ENCODE data around the gene NTN4.
"Not testable (repeated sequence)": the region's sequence is repeated elsewhere in the genome, so short reads cannot be mapped to it uniquely, and the experiment has no call there.

NTN4 gene

GRCh38 chr12:95746062-95746461 lies 44.5 kb downstream of the NTN4 start:
- DNase-seq = not testable (repeated sequence)

DNA sequence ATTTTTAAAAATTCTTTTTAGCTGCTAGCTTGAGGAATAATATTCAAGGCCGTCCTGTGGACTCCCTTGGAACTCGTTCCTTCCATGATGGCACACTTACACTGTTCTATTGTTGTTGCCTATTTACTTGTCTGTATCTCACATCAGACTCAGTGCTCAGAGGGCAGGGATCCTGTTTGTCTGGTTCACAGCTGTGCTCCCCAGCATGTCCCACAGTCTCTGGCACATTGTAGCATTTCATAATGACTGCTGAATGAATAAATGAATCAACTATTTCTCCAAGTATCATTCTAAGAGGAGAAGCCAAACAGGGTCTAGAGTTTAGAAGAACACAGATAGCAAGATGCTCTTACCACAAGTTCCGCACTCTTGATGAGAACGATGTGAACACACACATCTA lies 48.0 kb downstream of the NTN4 start:
- no peak for DNase-seq

DNA sequence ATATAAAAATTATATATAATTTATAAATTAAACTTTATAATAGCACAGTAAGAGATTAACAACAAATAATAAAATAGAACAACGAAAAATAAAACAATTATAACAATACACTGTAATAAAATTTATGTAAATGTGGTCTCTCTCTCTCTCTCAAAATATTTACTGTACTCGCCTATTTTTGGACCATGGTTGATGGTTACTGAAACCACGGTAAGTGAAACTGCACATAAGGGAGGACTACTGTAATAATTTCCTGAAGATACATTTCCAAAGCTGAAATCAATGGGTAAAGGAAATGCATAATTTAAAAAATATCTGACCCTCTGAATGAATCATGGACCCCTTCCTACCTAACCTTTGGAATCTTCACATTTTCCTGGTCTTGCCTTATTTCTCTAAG lies 48.9 kb downstream of the NTN4 start:
- no peak for DNase-seq

DNA sequence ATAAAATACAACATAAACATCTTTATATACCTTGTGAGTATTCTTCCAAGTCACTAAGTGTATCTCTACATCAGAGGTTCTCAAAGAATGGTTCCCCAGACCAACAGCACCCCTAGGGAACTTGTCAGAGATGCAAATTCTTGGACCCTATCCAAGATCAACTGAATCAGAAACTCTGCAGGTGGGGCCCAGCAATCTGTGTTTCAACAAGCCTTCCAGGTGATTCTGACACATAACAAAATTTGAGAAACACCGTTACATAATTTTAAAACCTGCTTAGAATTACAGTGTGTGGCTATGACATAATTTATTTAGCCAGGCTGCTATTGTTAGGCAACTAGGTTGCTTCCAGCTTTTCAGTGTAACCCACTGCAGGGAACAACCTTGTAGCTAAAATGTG lies 49.8 kb downstream of the NTN4 start:
- DNase-seq = no peak

DNA sequence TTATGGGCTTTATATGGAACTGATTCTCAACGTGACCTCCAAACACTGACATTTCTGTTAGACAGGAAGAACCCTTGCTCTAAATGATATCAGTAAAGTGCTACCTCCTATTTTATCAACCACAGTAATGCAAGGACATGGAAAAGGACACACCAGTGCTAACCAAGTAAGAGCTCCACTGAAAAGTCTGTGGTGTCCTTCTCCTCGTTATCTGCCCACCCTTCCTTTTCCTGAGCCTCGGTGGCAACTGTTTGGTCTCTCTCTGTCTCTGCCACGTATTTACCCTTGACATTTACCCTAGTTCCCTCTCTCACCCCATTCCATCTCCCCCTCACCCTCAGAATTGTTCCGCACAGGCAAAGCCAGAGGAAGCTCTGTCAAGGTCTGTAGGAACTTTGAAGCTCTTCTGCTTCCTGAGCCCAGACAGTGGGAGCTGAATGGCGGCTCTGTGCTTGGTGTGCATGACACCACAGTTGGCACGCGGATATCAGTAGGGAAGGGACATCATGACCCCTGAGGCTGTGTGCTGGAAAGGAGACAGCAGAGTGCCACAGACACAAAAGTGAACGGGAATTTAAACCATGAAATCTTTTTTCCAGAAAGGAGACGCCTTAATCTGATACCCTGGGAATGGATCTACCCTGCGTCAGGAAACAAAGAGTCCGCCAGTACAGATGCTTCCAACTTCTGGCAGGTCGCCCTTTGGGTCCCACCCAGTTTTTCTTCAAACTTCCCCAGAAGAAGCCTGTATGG lies 50.8 kb downstream of the NTN4 start:
- no peak for DNase-seq

DNA sequence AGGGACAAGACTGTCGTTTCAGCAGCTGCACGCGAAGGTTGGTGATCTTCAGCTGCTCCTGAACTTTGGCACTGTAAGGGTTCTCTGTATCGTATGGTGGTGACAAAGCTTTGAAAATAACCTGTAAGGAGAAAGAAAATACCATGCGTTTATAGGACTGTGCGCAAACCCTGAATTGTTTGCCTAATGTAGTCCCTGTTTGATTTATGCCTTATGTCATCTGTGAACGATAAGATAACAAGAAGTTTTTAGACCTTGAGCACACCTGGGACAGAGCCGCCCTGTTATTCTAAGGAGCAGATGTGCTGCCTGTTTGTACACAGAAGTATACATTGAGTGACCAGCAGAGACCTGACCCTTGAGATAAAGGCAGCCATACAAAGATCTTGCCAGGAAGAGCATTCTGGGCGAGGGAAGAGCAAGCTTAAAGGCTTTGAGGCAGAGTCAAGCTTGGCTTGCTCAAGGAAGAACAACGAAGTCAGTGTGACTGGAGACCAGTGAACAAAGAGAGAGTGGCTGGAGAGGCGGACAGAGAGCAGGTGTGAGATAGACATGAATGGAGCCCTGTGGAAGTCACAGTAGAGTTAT lies 52.4 kb downstream of the NTN4 start:
- no peak for DNase-seq

GRCh38 chr12:95736631-95737030 lies 53.9 kb downstream of the NTN4 start:
- DNase-seq = no peak

GRCh38 chr12:95735728-95736127 lies 54.8 kb downstream of the NTN4 start:
- not testable (repeated sequence) for DNase-seq

DNA sequence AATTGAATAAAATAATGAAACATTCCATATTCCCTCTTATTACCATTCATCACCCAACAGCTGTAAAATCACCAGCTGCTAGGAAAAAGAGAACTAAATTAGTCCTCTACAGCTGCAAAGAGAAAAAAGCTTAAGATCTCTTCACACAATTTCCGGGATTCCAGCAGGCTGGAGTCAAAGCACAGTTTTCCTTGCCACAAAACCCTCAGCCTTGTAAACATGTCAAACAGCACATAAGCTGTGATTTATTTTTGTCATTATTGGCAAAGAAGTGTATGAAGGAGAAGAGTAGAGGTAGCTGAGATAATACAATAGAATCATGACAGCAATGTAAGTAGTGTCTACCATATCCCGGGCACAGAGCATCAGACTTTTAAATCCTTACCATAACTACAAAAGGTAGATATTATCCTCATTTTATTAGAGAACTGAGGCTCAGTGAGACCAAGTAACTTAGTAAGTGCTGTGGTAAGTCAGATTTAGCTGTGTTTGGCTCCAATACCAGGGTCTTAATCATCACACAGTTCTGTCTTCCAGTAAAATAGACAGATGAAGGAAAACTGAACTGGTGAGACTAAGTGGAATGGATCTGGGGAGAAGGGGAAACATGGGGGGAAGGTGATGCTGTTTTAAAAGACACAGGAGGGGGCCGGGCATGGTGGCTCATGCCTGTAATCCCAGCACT lies 57.3 kb downstream of the NTN4 start:
- no peak for DNase-seq

- DNase-seq = no peak
Measured at GRCh38 chr12:95731519-95731958, 59.0 kb downstream of the NTN4 start.

GRCh38 chr12:95730457-95730856 lies 60.1 kb downstream of the NTN4 start:
- DNase-seq = no peak

DNA sequence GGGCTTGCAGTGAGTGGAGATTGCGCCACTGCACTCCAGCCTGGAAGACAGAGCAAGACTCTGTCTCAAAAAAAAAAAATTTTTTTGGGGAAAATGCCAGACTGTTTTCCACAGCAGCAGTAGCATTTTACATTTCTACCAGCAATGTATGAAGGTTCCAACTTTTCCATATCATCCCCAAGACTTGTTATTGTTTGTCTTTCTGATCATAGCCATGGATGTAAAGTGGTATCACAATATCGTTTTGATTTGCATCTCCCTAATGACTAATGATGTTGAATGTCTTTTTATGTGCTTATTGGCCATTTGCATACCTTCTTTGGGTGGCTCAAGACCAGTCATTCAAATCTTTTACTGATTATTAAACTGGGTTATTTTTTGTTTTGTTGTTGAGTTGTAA lies 63.7 kb downstream of the NTN4 start:
- no peak for DNase-seq

GRCh38 chr12:95724767-95725166 lies 65.8 kb downstream of the NTN4 start:
- no peak for DNase-seq

GRCh38 chr12:95723693-95724384 lies 66.7 kb downstream of the NTN4 start:
- DNase-seq = no peak

GRCh38 chr12:95721320-95721719 lies 69.2 kb downstream of the NTN4 start:
- no peak for DNase-seq

GRCh38 chr12:95720146-95720545 lies 70.4 kb downstream of the NTN4 start:
- DNase-seq = no peak

DNA sequence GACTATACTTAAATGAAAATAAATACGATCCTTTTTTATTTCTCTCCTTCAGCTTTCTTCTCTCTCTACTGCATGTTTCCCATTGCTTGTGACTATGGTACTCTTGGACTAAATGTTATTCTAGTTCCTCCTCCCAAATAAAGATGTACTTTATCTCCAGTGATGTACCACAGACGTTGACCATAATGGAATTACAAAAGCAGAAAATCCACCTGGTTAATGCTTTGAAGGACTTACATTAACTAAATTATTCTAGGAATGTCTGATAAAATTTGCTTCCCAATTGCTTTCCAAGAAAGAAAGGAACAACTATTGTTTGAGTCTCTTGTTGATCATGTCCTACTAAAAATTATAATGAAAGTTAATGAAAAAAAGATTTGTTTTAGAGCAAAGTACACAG lies 71.8 kb downstream of the NTN4 start:
- no peak for DNase-seq

- no peak for DNase-seq
Measured at GRCh38 chr12:95718006-95718431, 72.5 kb downstream of the NTN4 start.

DNA sequence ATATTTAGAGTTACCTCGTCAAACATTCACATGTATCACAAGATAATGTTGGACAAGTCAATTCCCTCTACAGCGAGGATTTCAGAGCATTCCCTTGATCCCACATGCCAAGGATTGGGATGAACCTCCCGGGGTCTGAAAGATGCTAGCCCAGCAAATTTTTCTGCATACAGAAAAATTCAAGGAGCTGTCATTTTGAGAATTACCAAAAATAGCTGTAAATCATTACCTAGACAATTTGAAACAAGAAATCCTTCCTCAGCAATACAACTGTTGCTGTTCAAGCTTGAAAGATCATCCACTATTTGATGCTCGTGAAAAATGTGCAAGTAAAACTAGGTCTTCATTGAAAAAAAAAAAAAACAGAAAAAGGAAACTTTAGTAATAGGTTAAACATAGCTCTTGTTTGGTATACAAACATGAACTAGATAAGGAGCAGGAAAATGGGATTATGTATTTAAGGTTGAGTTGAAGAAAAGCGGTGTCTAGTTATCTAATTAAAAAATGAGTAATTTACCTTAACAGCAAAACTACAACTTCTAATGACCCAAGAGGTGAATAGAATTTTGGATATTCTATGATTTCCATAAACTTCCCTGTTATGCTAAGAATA lies 73.1 kb downstream of the NTN4 start:
- DNase-seq = no peak

- DNase-seq = no peak
Measured at GRCh38 chr12:95715177-95715576, 75.4 kb downstream of the NTN4 start.

DNA sequence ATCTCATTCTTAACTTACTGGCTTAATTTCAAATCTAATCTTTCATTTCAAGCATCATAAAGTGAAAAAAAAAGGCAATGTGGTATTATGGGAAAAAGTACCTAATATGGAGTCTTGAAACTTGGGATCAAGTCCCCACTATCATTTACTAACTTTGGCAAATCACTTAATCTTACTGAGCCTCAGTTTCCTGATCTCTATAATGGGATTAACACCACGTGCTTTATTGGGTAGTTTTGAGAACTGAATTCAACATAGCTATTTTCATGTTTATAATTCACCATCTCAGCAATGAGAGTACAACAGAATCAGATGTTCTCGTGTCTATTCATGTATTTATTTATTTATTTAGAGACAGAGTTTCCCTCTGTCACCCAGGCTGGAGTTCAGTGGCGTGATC lies 78.3 kb downstream of the NTN4 start:
- no peak for DNase-seq

DNA sequence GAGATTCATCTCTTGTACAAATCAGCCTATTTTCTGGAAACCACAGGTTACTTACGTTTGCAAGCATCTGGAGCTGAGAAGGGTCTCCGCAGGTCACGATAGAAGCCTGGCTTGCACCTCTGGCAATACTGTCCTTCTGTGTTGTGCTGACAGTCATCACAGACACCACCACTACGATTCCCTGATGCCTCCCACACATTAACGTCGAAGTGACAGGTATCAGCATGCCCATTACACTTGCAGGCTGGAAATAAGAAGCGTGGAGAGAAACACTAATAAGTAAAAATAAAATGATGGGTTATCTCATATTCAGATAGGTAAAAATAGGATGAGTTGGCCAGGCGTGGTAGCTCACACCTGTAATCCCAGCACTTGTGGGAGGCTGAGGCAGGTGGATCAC lies 80.2 kb downstream of the NTN4 start:
- no peak for DNase-seq

DNA sequence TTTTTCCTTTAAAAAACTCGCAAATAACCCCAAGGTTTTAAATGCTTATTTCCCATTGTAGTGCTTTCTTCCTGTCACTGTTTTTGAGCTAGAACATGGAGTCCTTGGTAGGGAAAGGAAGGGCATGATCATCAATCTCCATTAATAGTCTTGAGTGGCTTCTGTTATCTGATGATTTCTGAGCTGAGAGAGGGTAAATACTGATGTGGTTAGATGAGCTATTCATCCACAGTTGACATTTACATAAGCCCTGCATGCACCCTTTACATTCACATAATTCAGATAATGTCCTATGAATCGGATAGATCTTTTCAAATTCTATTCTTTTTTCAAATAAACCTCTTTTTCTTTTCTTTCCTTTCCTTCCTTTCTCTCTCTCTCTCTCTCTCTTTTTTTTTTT lies 81.4 kb downstream of the NTN4 start:
- no peak for DNase-seq

Measured in cerebellar nuclear complex (tissue), 1 donor.